AG10803 (cell line): Measurements from ENCODE around the gene UNC5C.
A peak's percentile ranks its signal among the peaks of the same experiment; 100 is the strongest.

ENCODE experiments used
- DNase-seq: peaks from one replicate; pipeline ENCODE4 v3.0.0; 2010; ENCODE audit warnings: low read depth
- H3K4me3 ChIP-seq: 2 replicates; pipeline ENCODE4 v1.5.1; 2011; ENCODE audit warnings: mild to moderate bottlenecking, low read length, control low read depth
- TF ChIP-seq, protein P1 (sequence below): conservative IDR thresholded peaks from 2 replicates; pipeline ENCODE4 v1.5.1; 2011; ENCODE audit warnings: mild to moderate bottlenecking, low read length, control low read depth, inconsistent platforms

Gene UNC5C

DNA sequence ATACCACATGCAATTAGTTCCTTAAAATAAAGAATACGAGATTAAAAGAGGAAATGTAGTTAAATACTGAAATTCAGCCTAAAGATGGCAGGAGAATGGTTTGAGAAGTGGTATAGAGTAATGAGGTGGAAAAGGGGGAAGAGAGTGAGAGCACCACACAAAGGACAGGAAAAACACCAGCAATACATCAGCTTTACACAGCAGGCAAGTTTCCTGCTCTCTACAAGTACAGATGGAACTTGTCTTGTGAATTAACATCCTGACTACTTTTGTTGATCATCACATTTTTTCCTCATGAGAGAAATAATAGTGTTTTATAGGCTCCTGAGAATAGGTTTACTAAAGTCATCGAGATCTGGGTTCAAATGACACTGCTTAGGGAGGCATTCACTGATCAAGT is 2.9 kb upstream of the UNC5C start:
- no peak overlapping the region for H3K4me3 ChIP-seq
- no peak for DNase-seq
- TF ChIP-seq, protein P1, sequence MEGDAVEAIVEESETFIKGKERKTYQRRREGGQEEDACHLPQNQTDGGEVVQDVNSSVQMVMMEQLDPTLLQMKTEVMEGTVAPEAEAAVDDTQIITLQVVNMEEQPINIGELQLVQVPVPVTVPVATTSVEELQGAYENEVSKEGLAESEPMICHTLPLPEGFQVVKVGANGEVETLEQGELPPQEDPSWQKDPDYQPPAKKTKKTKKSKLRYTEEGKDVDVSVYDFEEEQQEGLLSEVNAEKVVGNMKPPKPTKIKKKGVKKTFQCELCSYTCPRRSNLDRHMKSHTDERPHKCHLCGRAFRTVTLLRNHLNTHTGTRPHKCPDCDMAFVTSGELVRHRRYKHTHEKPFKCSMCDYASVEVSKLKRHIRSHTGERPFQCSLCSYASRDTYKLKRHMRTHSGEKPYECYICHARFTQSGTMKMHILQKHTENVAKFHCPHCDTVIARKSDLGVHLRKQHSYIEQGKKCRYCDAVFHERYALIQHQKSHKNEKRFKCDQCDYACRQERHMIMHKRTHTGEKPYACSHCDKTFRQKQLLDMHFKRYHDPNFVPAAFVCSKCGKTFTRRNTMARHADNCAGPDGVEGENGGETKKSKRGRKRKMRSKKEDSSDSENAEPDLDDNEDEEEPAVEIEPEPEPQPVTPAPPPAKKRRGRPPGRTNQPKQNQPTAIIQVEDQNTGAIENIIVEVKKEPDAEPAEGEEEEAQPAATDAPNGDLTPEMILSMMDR, result no peak

GRCh38 chr4:95550115-95550987 is 1.6 kb upstream of the UNC5C start:
- TF ChIP-seq, protein P1, result no peak
- no peak for DNase-seq
- H3K4me3 ChIP-seq, result peak overlapping the region; percentile 56

- TF ChIP-seq, protein P1, result no peak
- peak; percentile 8 for DNase-seq
- H3K4me3 ChIP-seq, result peak overlapping the region; percentile 56
These were observed 707 bp upstream of the UNC5C start for GRCh38 chr4:95549246-95550114.

DNA sequence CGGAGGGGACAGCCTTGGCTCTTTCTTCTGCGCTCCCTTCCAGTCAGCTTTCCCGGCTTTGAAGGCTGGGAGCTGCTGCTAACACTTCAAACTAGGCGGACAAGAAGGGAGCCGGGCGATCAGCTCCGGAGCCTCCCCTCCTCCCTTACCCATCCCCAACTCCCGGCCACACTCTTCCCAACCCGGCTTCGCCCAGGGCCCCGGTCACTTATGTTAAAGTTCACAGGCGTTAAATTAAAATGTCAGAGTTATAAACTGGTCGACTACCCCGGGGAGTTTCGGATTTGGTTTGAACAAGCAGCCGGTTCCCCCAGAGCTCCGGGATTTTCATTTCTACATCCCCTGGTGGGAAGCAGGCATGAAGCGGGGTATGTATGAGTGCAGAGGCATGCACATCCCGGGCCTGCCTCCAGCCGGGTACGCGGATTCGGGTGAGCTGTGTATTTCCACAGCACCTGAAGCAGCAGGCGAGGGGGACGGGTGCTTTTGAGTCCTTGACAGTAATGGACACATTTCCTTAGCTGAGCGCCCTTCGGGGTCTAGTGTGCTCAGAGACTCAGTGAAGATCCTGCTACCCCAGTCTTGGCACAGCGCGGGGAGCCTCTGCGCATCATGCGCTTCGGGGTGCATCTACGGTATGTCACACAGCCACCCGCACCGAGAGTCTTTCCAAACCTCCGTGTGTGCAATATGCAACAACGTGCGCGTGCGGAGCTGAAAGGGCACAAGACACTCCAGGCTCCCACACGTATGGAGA is 880 bp downstream of the UNC5C start:
- TF ChIP-seq, protein P1, result no peak

GRCh38 chr4:95546866-95547714 is 1.7 kb downstream of the UNC5C start:
- TF ChIP-seq, protein P1, result no peak
- no peak for DNase-seq
- no peak overlapping the region for H3K4me3 ChIP-seq

More for the DNA sequence above, 880 bp downstream of the UNC5C start:
- no peak overlapping the region for H3K4me3 ChIP-seq
- peak; percentile 2 for DNase-seq

DNA sequence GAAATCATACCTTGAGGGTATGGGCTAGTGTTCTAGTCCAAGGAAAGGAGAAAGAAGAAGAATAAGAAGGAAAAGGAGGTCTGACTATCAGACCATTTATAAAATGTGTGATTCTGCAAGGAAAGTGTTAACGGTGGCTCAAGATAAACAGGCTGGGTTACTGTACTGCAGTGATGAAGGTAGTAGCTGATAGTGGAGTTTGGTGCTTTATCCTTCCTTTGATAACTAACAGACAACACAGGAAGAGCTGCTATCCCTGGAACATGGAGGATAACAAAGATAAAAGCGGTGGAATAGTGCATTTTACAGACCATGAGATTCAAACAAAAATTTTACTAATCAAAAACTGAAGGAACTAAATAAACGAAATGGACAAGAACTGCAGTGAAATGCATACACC is 2.6 kb downstream of the UNC5C start:
- no peak overlapping the region for H3K4me3 ChIP-seq
- TF ChIP-seq, protein P1, result no peak
- DNase-seq, result no peak
